Thoracic aorta (tissue), 2 donors: ENCODE results near the gene UGT1A6. TPM values are rescaled to one million over a fixed set of nuclear protein-coding genes. Genes with fewer than 3 reads are reported as not detected.

Experiments
- ATAC-seq: fragments of 150-250 bp; one replicate; pipeline ENCODE4 v1.8.0; 2017; ENCODE audit warnings: low read depth; ENCODE audit not compliant: insufficient number of reproducible peaks, low FRiP score
- DNase-seq: peaks from one replicate; pipeline ENCODE4 v3.0.0-alpha.2; 2020; ENCODE audit warnings: low spot score
- H3K27ac ChIP-seq, 2 donors: fragments of 200-600 bp; sonication (generic); 1 replicate in 1 of 2; 2 replicates in 1 of 2; pipeline ENCODE4 v1.5.1; 2016; ENCODE audit warnings: mild to moderate bottlenecking in 2 of 2, moderate library complexity in 2 of 2
- H3K27me3 ChIP-seq: fragments of 200-600 bp; sonication (generic); replicated peaks from 2 replicates; pipeline ENCODE4 v1.6.0; 2016; ENCODE audit warnings: mild to moderate bottlenecking; ENCODE audit not compliant: insufficient read depth
- H3K36me3 ChIP-seq: fragments of 200-600 bp; sonication (generic); one replicate; pipeline ENCODE4 v1.5.1; 2016
- H3K4me1 ChIP-seq, 2 donors: fragments of 200-600 bp; sonication (generic); 1 replicate in 1 of 2; 2 replicates in 1 of 2; pipeline versions ENCODE4 v1.5.1 to v1.6.0; 2016; ENCODE audit warnings: low read depth in 2 of 2, mild to moderate bottlenecking in 1 of 2; ENCODE audit not compliant: control insufficient read depth in 1 of 2
- H3K4me3 ChIP-seq: fragments of 200-600 bp; sonication (generic); 2 replicates; pipeline ENCODE4 v1.5.1; 2016; ENCODE audit warnings: mild to moderate bottlenecking
- H3K9me3 ChIP-seq: fragments of 200-600 bp; sonication (generic); 2 replicates; pipeline ENCODE4 v1.5.1; 2016
- total RNA-seq, 2 donors: library from RNA; depleted of rRNA; stranded (reverse); fragments of >200 nt; gene quantifications; one replicate each; pipeline versions ENCODE4 v1.1.0 to v1.2.3, GENCODE V29; 2016
- TF ChIP-seq, protein P1 (sequence below): fragments of 200-600 bp; sonication (generic); IDR thresholded peaks from one replicate; pipeline ENCODE4 v1.5.1; 2019; ENCODE audit warnings: antibody characterized with exemption

UGT1A6 gene
- total RNA-seq, 2 donors from 2014 or later: not detected

DNA sequence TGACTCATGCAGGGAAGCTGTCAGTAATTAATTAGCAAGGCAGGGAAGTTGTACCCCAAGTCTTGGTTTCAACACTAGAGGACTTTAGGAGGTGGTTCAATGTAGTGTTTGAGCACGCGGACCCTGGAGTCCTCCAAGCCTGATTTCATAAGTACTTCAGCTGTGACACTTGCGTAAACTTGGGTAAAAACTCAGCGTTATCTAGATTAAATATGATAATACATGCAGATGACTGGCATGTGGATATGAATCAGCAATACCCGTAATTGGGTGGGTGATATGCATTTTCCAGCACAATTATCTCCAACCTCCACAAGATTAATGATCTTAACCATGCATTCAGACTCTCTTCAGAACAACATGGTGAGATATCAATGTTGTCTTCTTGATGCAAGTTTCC is 5.8 kb upstream of the UGT1A6 start:
- Histone ChIP-seq H3K27me3 (no peaks in the 10 kb centered on the region), H3K27ac (no peak overlapping the region), H3K9me3 (no peaks in the 10 kb centered on the region), H3K36me3 (no peaks in the 10 kb centered on the region), H3K4me3 (no peak overlapping the region), H3K4me1 (no peaks in the 10 kb centered on the region)
- no peak for ATAC-seq
- no peak for DNase-seq
- TF ChIP-seq, protein P1, sequence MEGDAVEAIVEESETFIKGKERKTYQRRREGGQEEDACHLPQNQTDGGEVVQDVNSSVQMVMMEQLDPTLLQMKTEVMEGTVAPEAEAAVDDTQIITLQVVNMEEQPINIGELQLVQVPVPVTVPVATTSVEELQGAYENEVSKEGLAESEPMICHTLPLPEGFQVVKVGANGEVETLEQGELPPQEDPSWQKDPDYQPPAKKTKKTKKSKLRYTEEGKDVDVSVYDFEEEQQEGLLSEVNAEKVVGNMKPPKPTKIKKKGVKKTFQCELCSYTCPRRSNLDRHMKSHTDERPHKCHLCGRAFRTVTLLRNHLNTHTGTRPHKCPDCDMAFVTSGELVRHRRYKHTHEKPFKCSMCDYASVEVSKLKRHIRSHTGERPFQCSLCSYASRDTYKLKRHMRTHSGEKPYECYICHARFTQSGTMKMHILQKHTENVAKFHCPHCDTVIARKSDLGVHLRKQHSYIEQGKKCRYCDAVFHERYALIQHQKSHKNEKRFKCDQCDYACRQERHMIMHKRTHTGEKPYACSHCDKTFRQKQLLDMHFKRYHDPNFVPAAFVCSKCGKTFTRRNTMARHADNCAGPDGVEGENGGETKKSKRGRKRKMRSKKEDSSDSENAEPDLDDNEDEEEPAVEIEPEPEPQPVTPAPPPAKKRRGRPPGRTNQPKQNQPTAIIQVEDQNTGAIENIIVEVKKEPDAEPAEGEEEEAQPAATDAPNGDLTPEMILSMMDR: no peak

DNA sequence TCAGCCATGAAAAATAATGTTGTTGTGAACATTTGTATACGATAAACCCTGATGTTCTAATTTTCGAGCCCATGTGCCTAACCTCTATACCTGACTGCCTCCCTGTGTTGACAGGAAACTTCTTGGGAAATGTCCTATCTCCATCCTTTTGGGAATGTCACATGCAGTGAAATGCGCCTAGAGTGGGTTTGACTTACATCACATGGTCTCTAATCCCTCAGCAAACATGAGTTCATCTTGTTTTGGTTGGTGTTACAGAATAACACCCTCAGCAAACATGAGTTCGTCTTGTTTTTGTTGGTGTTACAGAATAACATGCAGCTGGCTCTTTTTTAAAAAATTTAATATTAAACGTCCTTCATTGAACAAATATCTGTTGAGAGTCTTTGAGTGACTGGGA is 4.3 kb upstream of the UGT1A6 start:
- Histone ChIP-seq H3K27ac (no peak overlapping the region), H3K36me3 (no peaks in the 10 kb centered on the region), H3K27me3 (no peaks in the 10 kb centered on the region), H3K4me1 (no peaks in the 10 kb centered on the region), H3K9me3 (no peaks in the 10 kb centered on the region), H3K4me3 (no peak overlapping the region)
- no peak for ATAC-seq
- TF ChIP-seq, protein P1: no peak
- no peak for DNase-seq

DNA sequence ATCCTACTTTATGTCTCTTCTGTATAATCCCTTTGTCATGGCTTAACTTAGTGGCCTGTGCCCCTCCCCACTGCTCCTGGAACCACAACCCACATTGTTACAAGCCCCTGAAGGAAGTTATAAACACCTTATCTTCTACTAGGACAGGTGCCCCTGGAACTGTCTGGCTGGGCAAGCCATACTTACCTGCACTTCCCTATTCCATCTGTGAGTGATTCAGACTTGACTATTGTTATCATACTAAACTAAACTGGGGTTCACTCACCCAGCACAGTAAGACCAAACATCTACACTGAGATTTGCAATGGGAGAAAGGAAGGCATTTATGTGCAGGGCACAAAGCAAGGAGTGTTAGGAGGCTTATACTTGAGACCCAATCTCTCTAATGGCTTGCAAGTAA is 3.7 kb upstream of the UGT1A6 start:
- Histone ChIP-seq H3K9me3 (no peaks in the 10 kb centered on the region), H3K4me3 (no peak overlapping the region), H3K4me1 (no peaks in the 10 kb centered on the region), H3K36me3 (no peaks in the 10 kb centered on the region), H3K27me3 (no peaks in the 10 kb centered on the region), H3K27ac (no peak overlapping the region)
- TF ChIP-seq, protein P1: no peak
- DNase-seq (no peak), ATAC-seq (no peak)

DNA sequence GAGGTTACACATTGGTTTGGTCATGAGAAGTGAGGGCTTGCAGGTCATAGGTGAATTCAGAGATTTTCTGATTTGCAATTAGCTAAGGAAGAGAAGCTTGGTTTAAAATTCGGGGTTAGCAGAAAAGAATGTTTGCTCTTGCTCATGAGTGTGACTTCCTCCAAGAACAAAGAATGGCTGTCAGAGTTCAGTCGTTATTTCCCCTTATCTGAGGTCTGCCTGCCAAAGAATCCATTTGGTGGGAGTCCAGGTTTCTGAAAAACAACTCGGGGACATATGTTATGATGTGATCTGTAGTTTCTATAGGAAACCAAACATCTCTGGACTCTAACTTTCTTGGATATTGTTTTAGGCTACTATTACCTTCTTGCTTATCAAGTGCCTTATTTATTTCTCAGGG is 3.2 kb upstream of the UGT1A6 start:
- Histone ChIP-seq H3K36me3 (no peaks in the 10 kb centered on the region), H3K4me1 (no peaks in the 10 kb centered on the region), H3K4me3 (no peak overlapping the region), H3K9me3 (no peaks in the 10 kb centered on the region), H3K27me3 (no peaks in the 10 kb centered on the region), H3K27ac (no peak overlapping the region)
- TF ChIP-seq, protein P1: no peak
- ATAC-seq (no peak), DNase-seq (no peak)

DNA sequence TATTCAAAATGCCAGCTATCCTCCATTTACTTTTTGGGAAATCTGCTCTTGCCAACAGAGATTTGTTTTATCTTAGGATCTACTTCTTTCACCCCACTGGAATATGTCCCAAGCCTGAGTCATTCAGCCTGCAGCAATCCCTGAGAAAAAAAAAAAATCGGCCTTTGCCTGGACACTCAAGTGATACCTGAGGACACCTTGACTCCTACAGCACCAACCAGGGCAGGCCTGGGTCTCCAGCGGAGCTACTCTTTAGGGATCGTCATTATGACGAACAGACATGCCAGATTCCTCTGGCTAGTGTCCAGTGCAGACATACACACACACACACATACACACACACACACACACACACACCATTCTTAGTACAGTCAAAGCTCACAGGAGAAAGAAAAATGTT is 2.2 kb upstream of the UGT1A6 start:
- Histone ChIP-seq H3K27me3 (no peaks in the 10 kb centered on the region), H3K4me1 (no peaks in the 10 kb centered on the region), H3K4me3 (no peak overlapping the region), H3K36me3 (no peaks in the 10 kb centered on the region), H3K9me3 (no peaks in the 10 kb centered on the region), H3K27ac (no peak overlapping the region)
- ATAC-seq: no peak
- TF ChIP-seq, protein P1: no peak
- no peak for DNase-seq
